Transverse colon (tissue), 4 donors: ENCODE data around the gene WASF2.

ENCODE experiments used
- EP300 ChIP-seq: sonication (generic); formaldehyde crosslinking; IDR thresholded peaks from one replicate; pipeline ENCODE4 v1.6.1; 2017; ENCODE audit warnings: antibody characterized with exemption, low read depth
- POLR2A ChIP-seq: fragments of 450-650 bp; IDR thresholded peaks from one replicate; pipeline ENCODE4 v1.6.1; 2016; ENCODE audit warnings: antibody characterized with exemption, mild to moderate bottlenecking, moderate library complexity
- POLR2AphosphoS5 ChIP-seq, 3 donors: sonication (generic); formaldehyde crosslinking; IDR thresholded peaks; one replicate each; pipeline ENCODE4 v1.6.1; 2016; ENCODE audit warnings: antibody characterized with exemption in 3 of 3
- TF ChIP-seq, protein P1 (sequence below), 5 experiments: fragments of 200-600 bp in 3 of 5; fragments of 450-650 bp in 2 of 5; sonication (generic) in 3 of 5; IDR thresholded peaks; 1 replicate in 2 of 5; 2 replicates in 3 of 5; pipeline ENCODE4 v1.5.1; 2016 to 2017; ENCODE audit warnings: antibody characterized with exemption in 5 of 5, inconsistent platforms in 3 of 5, mild to moderate bottlenecking in 2 of 5, moderate library complexity in 1 of 5

DNA sequence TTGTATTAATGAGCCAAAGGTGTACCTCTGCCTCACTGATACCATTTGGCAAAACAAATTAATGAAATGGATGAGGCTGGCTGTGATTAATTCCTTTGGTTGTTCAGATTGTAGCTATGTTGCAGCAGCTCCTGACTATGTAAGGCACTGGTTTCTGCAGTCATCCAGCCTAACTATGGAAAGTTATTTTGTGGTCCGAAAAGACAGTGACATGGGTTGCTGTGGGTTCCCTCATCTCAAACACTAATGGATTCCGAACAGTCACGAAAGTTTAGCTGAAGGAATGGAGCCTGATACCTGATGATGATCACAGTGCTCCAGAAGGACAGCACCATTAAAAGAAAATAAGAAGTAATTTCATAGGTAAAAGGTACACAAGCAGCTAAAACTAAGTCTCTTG is 42.6 kb downstream of the WASF2 start:
- TF ChIP-seq POLR2A (no peak), POLR2AphosphoS5 (IDR thresholded peaks at IDR 0.05) (no peak), EP300 (no peak)
- TF ChIP-seq, protein P1, sequence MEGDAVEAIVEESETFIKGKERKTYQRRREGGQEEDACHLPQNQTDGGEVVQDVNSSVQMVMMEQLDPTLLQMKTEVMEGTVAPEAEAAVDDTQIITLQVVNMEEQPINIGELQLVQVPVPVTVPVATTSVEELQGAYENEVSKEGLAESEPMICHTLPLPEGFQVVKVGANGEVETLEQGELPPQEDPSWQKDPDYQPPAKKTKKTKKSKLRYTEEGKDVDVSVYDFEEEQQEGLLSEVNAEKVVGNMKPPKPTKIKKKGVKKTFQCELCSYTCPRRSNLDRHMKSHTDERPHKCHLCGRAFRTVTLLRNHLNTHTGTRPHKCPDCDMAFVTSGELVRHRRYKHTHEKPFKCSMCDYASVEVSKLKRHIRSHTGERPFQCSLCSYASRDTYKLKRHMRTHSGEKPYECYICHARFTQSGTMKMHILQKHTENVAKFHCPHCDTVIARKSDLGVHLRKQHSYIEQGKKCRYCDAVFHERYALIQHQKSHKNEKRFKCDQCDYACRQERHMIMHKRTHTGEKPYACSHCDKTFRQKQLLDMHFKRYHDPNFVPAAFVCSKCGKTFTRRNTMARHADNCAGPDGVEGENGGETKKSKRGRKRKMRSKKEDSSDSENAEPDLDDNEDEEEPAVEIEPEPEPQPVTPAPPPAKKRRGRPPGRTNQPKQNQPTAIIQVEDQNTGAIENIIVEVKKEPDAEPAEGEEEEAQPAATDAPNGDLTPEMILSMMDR (IDR thresholded peaks at IDR 0.05), result no peak
